NT2/D1 (cell line): ENCODE results near the gene OPHN1.

ENCODE experiments used
- DNase-seq: peaks from one replicate; pipeline ENCODE4 v3.0.0-alpha.2; 2011; ENCODE audit warnings: low read depth, low spot score
- H3K27me3 ChIP-seq: 2 replicates; pipeline ENCODE4 v1.6.0; 2011; ENCODE audit warnings: mild to moderate bottlenecking; ENCODE audit not compliant: insufficient read length, insufficient read depth
- H3K36me3 ChIP-seq: 2 replicates; pipeline ENCODE4 v1.6.1; 2011; ENCODE audit warnings: mild to moderate bottlenecking, low read length, mixed read lengths; ENCODE audit not compliant: insufficient read depth, insufficient read length
- H3K4me1 ChIP-seq: 2 replicates; pipeline ENCODE4 v1.5.1; 2011; ENCODE audit not compliant: insufficient read depth, insufficient read length
- H3K4me3 ChIP-seq: 2 replicates; pipeline ENCODE4 v1.5.1; 2011; ENCODE audit warnings: low read depth; ENCODE audit not compliant: insufficient read length
- H3K9ac ChIP-seq: 2 replicates; pipeline ENCODE4 v1.6.0; 2011; ENCODE audit warnings: low read depth; ENCODE audit not compliant: insufficient read length
- H3K9me3 ChIP-seq: 2 replicates; pipeline ENCODE4 v1.5.1; 2011; ENCODE audit warnings: mild to moderate bottlenecking, low read length; ENCODE audit not compliant: insufficient read depth
- SUZ12 ChIP-seq: IDR thresholded peaks from 2 replicates; pipeline ENCODE4 v1.6.1; 2011; ENCODE audit not compliant: insufficient read length, insufficient read depth; ENCODE audit errors: extremely low read depth
- YY1 ChIP-seq: IDR thresholded peaks from 2 replicates; pipeline ENCODE4 v1.6.1; 2011; ENCODE audit not compliant: insufficient read length, insufficient read depth
- ZNF274 ChIP-seq: IDR thresholded peaks from 2 replicates; pipeline ENCODE4 v1.6.1; 2011; ENCODE audit warnings: mild to moderate bottlenecking, low read depth, low read length

The OPHN1 gene

GRCh38 chrX:68307769-68308168 is 125.5 kb downstream of the OPHN1 start:
- no peaks in the 10 kb centered on the region for H3K36me3 ChIP-seq
- no peaks in the 10 kb centered on the region for H3K27me3 ChIP-seq
- no peak for DNase-seq
- TF ChIP-seq YY1 (no peak), ZNF274 (no peak), SUZ12 (no peak)
- no peak overlapping the region for H3K4me3 ChIP-seq
- no peaks in the 10 kb centered on the region for H3K4me1 ChIP-seq
- no peaks in the 10 kb centered on the region for H3K9me3 ChIP-seq
- no peak overlapping the region for H3K9ac ChIP-seq

GRCh38 chrX:68304602-68305001 is 128.7 kb downstream of the OPHN1 start:
- H3K4me1 ChIP-seq: no peaks in the 10 kb centered on the region
- H3K4me3 ChIP-seq: no peak overlapping the region
- no peaks in the 10 kb centered on the region for H3K27me3 ChIP-seq
- TF ChIP-seq SUZ12 (no peak), ZNF274 (no peak), YY1 (no peak)
- H3K36me3 ChIP-seq: no peaks in the 10 kb centered on the region
- no peak overlapping the region for H3K9ac ChIP-seq
- no peaks in the 10 kb centered on the region for H3K9me3 ChIP-seq
- no peak for DNase-seq

- no peaks in the 10 kb centered on the region for H3K4me1 ChIP-seq
- no peak for TF ChIP-seq ZNF274
- no peak for TF ChIP-seq YY1
- no peak for TF ChIP-seq SUZ12
- H3K9ac ChIP-seq: no peak overlapping the region
These were observed 133.4 kb downstream of the OPHN1 start for GRCh38 chrX:68299898-68300297.

GRCh38 chrX:68292471-68292870 is 140.8 kb downstream of the OPHN1 start:
- no peak overlapping the region for H3K9ac ChIP-seq
- TF ChIP-seq ZNF274: no peak
- TF ChIP-seq YY1: no peak
- no peak overlapping the region for H3K4me3 ChIP-seq
- H3K9me3 ChIP-seq: no peaks in the 10 kb centered on the region
- H3K4me1 ChIP-seq: no peaks in the 10 kb centered on the region
- no peak for DNase-seq
- no peaks in the 10 kb centered on the region for H3K27me3 ChIP-seq
- no peaks in the 10 kb centered on the region for H3K36me3 ChIP-seq

More at GRCh38 chrX:68299898-68300297, 133.4 kb downstream of the OPHN1 start:
- Histone ChIP-seq H3K4me3 (no peak overlapping the region), H3K36me3 (no peaks in the 10 kb centered on the region), H3K27me3 (no peaks in the 10 kb centered on the region), H3K9me3 (no peaks in the 10 kb centered on the region)
- DNase-seq: no peak

DNA sequence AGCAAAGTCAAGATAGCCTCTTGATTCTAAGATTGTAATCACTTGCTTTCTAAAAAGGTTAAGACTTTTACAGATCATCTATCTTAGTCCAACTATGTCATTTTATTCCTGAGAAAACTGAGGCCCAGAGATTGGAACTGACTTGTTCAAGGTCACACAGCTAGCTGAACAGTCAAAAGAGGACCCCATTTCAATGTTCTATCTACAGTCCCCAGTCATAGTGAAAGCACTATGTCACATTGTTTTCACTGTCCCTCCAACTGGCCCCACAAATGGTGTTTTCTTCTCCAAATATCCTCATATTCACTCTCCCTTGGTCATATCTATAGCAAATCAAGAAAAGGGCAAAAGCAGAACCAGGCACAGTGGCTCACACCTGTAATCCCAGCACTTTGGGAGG is 145.2 kb downstream of the OPHN1 start:
- Histone ChIP-seq H3K9me3 (no peaks in the 10 kb centered on the region), H3K4me1 (no peaks in the 10 kb centered on the region), H3K9ac (no peak overlapping the region), H3K4me3 (no peak overlapping the region), H3K36me3 (no peaks in the 10 kb centered on the region), H3K27me3 (no peaks in the 10 kb centered on the region)
- TF ChIP-seq SUZ12 (no peak), YY1 (no peak), ZNF274 (no peak)
- no peak for DNase-seq

DNA sequence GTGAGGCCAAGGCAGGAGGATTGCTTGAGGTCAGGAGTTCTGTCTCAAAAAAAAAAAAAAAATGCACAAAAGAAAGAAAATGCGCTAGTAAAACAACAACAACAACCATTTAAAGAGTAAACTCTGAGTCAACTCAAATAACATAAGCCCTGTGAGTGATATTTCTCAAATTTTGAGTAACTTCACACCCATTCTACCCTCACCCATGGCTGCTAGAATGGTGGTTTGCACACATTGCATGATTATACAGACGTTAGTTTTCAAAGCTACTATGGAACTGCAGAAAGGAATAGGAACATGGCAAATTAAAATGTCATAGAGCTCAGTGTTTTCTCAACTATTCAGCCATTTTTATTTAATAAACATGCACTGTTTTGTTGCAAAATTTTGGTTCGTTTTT is 145.9 kb downstream of the OPHN1 start:
- Histone ChIP-seq H3K36me3 (no peaks in the 10 kb centered on the region), H3K9me3 (no peaks in the 10 kb centered on the region), H3K4me3 (no peak overlapping the region), H3K27me3 (no peaks in the 10 kb centered on the region), H3K9ac (no peak overlapping the region), H3K4me1 (no peaks in the 10 kb centered on the region)
- TF ChIP-seq SUZ12 (no peak), ZNF274 (no peak), YY1 (no peak)
- DNase-seq: no peak

DNA sequence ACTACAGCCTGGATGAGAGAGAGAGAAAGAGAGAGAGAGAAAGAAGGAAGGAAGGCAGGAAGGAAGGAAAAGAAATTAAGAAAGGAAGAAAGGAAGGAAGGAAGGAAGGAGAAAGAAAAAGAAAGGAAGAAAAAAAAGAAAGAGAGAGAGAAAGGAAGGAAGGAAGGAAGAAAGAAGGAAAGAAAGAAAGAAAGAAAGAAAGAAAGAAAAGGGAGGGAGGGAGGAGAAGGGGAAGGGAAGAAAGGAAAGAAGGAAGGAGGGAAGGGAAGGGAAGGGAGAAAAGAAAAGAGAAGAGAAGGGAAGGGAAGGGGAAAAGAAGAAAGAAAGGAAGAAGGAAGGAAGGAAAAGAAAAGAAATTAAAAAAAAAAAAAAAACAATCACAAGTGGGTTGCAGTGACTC is 146.3 kb downstream of the OPHN1 start:
- H3K4me1 ChIP-seq: no peaks in the 10 kb centered on the region
- DNase-seq: no peak
- no peaks in the 10 kb centered on the region for H3K36me3 ChIP-seq
- H3K27me3 ChIP-seq: no peaks in the 10 kb centered on the region
- no peak overlapping the region for H3K9ac ChIP-seq
- no peak overlapping the region for H3K4me3 ChIP-seq
- TF ChIP-seq SUZ12 (no peak), ZNF274 (no peak), YY1 (no peak)
- H3K9me3 ChIP-seq: no peaks in the 10 kb centered on the region

DNA sequence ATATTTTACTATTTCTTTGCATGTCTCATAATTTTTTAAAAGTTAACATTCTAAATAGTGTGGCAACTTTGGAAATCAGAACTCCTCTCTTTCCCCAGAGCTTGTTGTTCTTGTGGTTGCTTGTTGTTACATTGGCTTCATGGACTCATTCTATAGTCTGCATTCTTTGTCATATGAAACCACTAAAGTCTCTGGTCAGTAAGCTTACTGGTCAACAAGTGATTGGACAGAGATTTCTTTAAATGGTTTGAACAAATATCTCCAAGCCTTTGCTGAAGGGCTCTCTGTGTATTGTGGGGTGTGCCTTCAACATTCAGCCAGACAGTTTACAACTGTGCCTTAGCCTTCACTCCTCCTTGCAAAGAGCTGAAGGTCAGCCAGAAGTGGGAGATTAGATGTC is 147.2 kb downstream of the OPHN1 start:
- no peak for TF ChIP-seq SUZ12
- TF ChIP-seq YY1: no peak
- TF ChIP-seq ZNF274: no peak
- H3K4me1 ChIP-seq: no peaks in the 10 kb centered on the region
- H3K9me3 ChIP-seq: no peaks in the 10 kb centered on the region
- H3K36me3 ChIP-seq: no peaks in the 10 kb centered on the region
- no peak for DNase-seq
- no peaks in the 10 kb centered on the region for H3K27me3 ChIP-seq
- no peak overlapping the region for H3K4me3 ChIP-seq
- H3K9ac ChIP-seq: no peak overlapping the region
